Retinal pigment epithelial cell (primary cell): ENCODE data around the gene FAM53A.

Experiments used
- DNase-seq: peaks from one replicate; pipeline ENCODE4 v3.0.0-alpha.2; 2010; ENCODE audit warnings: low read depth
- H3K4me3 ChIP-seq: 2 replicates; pipeline ENCODE4 v1.5.1; 2011; ENCODE audit warnings: mild to moderate bottlenecking, low read length, control low read depth, moderate library complexity
- TF ChIP-seq, protein P1 (sequence below): conservative IDR thresholded peaks from 2 replicates; pipeline ENCODE4 v1.5.1; 2011; ENCODE audit warnings: low read depth, low read length, control low read depth, inconsistent platforms

FAM53A gene

GRCh38 chr4:1614502-1614853, 69.6 kb downstream of the FAM53A start:
- DNase-seq: no peak
- no peak overlapping the region for H3K4me3 ChIP-seq
- TF ChIP-seq, protein P1, sequence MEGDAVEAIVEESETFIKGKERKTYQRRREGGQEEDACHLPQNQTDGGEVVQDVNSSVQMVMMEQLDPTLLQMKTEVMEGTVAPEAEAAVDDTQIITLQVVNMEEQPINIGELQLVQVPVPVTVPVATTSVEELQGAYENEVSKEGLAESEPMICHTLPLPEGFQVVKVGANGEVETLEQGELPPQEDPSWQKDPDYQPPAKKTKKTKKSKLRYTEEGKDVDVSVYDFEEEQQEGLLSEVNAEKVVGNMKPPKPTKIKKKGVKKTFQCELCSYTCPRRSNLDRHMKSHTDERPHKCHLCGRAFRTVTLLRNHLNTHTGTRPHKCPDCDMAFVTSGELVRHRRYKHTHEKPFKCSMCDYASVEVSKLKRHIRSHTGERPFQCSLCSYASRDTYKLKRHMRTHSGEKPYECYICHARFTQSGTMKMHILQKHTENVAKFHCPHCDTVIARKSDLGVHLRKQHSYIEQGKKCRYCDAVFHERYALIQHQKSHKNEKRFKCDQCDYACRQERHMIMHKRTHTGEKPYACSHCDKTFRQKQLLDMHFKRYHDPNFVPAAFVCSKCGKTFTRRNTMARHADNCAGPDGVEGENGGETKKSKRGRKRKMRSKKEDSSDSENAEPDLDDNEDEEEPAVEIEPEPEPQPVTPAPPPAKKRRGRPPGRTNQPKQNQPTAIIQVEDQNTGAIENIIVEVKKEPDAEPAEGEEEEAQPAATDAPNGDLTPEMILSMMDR: no peak

- TF ChIP-seq, protein P1: no peak
- H3K4me3 ChIP-seq: no peak overlapping the region
- DNase-seq: no peak
These were observed 70.1 kb downstream of the FAM53A start for GRCh38 chr4:1614049-1614448.

DNA sequence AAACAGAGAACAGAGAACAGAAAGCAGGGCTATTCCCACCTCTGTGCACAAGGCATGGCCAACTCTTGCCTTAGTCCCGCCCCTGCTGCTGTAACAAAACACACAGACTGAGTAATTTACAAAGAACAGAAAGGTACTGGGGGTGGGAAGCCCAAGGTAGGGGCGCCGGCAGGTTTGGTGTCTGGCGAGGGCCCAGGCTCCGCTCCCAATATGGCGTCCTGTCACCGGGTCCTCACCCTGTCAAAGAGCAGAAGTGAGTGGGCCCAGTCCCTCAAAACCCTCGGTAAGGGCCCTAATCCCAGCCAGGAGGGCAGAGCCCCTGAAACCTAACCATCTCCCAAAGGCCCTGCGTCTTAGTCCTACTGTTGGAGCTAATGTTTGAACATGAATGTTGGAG, 71.0 kb downstream of the FAM53A start:
- DNase-seq: no peak
- TF ChIP-seq, protein P1: no peak
- no peak overlapping the region for H3K4me3 ChIP-seq

DNA sequence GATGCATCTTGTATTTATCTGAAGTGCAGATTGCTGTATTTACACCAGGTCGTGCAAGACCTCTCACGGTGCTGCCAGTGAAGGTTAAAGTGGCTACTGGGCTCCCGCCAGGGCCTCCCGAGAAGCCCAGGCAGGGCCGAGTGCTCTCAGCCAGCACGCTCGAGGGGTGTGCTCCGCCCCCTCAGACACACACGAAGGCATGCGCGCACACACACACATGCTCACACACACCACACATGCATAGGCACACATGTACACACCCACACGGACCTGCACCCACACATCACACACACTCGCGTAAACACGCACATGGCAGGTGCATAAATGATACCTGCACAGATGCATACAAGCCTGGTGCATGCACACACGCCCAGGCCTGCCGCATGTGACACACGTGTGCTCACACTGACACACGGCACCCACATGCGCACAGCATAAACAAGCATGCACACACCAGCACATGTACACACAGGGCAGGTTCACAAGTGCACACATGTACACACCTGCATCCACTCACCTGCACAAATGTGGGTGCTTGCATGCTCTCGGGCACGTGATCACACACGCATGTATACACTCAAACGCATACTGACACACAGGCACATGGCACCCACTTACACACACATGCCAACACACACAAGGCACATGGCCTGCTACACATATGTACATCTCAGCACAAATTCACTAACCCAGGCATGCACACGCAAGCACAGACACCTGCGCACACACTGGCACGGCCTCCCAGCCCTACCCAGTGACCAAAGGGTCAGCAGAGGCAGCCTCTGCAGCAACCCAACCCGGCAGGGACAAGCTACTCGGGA, 71.6 kb downstream of the FAM53A start:
- H3K4me3 ChIP-seq: no peak overlapping the region
- TF ChIP-seq, protein P1: no peak
- DNase-seq: no peak

GRCh38 chr4:1611501-1611870, 72.6 kb downstream of the FAM53A start:
- H3K4me3 ChIP-seq: no peak overlapping the region
- peak; percentile 9 for DNase-seq
- TF ChIP-seq, protein P1: no peak

DNA sequence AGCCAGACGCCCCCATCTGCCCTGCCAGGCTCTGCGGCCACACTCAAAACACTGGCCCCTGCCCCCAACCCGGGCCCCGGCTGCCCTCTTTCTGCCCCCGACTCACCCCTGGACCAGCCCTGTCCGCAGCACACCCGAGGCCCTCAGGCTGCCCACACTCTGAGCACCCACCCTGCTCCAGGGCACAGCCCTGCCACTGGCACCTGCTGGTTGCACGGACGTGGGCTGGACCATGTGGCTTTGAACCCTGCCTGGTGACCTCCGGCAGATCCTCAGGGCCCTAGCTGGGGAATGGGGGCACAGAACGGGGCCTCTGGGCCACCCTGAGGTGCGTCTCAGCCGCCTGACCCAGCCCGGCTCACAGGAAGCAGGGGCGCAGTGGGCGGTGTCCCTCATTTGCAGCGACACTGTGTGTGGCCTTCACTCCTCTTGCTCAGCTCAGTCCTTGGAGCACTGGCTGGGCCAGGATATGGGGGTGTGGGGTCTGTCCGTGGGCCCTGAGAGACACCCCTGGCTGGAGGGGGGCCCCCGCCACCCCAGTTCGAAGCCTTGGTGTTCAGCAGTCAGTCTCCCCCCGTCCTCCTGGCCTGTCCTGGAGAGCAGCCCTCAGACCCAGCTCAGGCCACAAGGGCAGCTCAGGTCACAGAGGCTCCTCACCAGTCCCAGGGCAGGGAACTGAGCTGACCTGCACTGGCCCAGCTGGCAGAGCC, 73.2 kb downstream of the FAM53A start:
- no peak overlapping the region for H3K4me3 ChIP-seq
- no peak for DNase-seq
- TF ChIP-seq, protein P1: no peak
